ENCODE measurements around the gene ALG14. TPM values are rescaled to one million over a fixed set of nuclear protein-coding genes. Genes with fewer than 3 reads are reported as not detected.

The ALG14 gene
- total and polyA plus RNA-seq, 10 of the 15 experiments (the other 5 are each of a cell fraction or from before 2014, with no cell fraction given), result 2.6 to 19.2 (median 7.5) TPM

DNA sequence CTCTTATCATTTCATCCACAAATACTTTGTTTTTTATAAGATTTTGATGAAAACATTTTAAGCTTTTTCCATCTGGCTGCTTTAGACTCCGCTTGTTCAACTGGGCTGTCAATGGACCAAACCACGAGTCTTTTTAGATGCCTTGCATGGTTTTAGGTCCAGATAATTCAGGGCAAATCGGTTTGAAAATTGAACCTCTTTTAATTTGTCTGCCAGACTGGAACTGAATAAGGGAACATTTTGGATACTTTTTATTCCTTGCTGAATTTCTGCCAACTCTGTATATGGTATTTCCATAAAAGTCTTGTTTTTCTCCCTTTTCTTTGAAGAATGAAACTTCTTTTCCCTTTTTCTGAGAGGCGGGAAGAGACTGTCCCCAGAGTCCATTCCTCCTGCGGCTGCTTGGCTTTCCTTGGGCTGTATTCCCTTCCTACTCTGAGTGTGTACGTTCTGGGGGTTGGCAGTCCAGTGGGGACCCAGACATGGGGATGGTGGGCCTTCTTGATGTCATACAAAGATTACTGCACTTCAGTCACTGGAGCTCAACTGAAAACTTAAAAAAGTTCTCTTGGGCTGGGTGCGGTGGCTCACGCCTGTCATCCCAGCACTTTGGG is 99.3 kb downstream of the ALG14 start:
- Histone ChIP-seq H3K4me2 (ENCODE audit: control insufficient read depth, insufficient read depth) (no peak overlapping the region), H3K27me3 (replicated peaks in 1 of 2; ENCODE audit: control insufficient read depth in 2 of 2, insufficient read depth in 2 of 2, low read length in 1 of 2) (no peaks in the 10 kb centered on the region), H3K79me2 (ENCODE audit: control insufficient read depth, insufficient read depth, low read length) (no peaks in the 10 kb centered on the region), H3K4me3 (no peak overlapping the region), H4K20me1 (ENCODE audit: control insufficient read depth, insufficient read depth) (no peaks in the 10 kb centered on the region), H3K4me1 (ENCODE audit: control insufficient read depth, insufficient read depth, low read length) (no peaks in the 10 kb centered on the region), H3K36me3 (ENCODE audit: control insufficient read depth in 2 of 2, insufficient read depth in 2 of 2, low read length in 1 of 2) (no peaks in the 10 kb centered on the region), H3K27ac (ENCODE audit: control insufficient read depth, insufficient read depth) (no peak overlapping the region), H3K9me3 (replicated peaks; ENCODE audit: control insufficient read depth, insufficient read depth, low read length) (no peaks in the 10 kb centered on the region), H3K9ac (ENCODE audit: control insufficient read depth, insufficient read depth, low read length) (no peak overlapping the region), H2AFZ (ENCODE audit: control insufficient read depth, low read depth, low read length) (no peak overlapping the region)
- no TSS peak for BruUV-seq (replicated peaks)
- no peak for DNase-seq (ENCODE audit: low read depth, low spot score)
- ChIA-PET RAD21 (ENCODE audit: unreplicated experiment) (no interaction called here), CTCF (interaction anchor here (1.0 kb wide), 1 partner anchor 119 kb away, joined by 4 read pairs; no protein-coding TSS in a partner anchor), POLR2A (no interaction called here), SMC1A (ENCODE audit: uncharacterized antibody, unreplicated experiment) (no interaction called here)
- TF ChIP-seq, protein P1, sequence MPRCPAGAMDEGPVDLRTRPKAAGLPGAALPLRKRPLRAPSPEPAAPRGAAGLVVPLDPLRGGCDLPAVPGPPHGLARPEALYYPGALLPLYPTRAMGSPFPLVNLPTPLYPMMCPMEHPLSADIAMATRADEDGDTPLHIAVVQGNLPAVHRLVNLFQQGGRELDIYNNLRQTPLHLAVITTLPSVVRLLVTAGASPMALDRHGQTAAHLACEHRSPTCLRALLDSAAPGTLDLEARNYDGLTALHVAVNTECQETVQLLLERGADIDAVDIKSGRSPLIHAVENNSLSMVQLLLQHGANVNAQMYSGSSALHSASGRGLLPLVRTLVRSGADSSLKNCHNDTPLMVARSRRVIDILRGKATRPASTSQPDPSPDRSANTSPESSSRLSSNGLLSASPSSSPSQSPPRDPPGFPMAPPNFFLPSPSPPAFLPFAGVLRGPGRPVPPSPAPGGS (IDR thresholded peaks at IDR 0.05; ENCODE audit: borderline replicate concordance, insufficient read depth, low read depth, low read length, poor library complexity, severe bottlenecking), result no peak
- intact Hi-C loops (cut with micrococcal nuclease; ENCODE audit: unreplicated experiment) (no loop called here), in situ Hi-C loops (cut with MboI) (no loop called here)
- no peak for ATAC-seq
- FAIRE-seq, result no peak
- 75% methylated on average over 8 of the region's 8 CpGs for WGBS (ENCODE audit: insufficient coverage, insufficient replicate concordance, low lambda C conversion rate, missing lambda C conversion rate)

DNA sequence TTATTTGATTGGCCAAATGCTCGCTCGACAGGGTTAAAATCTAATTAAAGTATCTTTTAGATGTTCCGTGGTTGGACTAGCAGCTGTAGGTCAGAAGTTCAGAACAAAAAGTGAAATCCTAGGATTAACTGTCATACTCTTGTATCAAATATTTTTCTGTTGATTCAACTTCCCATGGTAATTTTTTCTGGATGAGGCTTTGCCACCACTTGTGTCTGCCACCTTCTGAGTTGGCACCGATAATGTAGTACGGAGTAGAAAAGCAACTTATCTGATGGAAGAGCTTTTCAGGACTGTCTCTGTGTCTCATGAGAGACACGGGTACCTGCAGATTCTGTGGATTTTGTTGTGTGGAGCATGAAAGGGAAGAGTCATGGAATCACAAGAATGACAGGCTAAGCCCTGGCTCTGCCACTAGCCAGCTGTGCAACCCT is 101.2 kb downstream of the ALG14 start:
- POLR2A ChIA-PET, result interaction anchor here (1.0 kb wide), 1 partner anchor 28 kb away, joined by 5 read pairs; no protein-coding TSS in a partner anchor
- FAIRE-seq, result no peak

More for the DNA sequence above, 101.2 kb downstream of the ALG14 start:
- H3K79me2 ChIP-seq (ENCODE audit: control insufficient read depth, insufficient read depth, low read length), result no peaks in the 10 kb centered on the region
- H3K27me3 ChIP-seq (replicated peaks in 1 of 2; ENCODE audit: control insufficient read depth in 2 of 2, insufficient read depth in 2 of 2, low read length in 1 of 2), result no peaks in the 10 kb centered on the region
- in situ Hi-C loops (cut with MboI), result no loop called here
- H3K4me3 ChIP-seq, result no peak overlapping the region
- BruUV-seq (replicated peaks), result no TSS peak
- H3K36me3 ChIP-seq (ENCODE audit: control insufficient read depth in 2 of 2, insufficient read depth in 2 of 2, low read length in 1 of 2), result no peaks in the 10 kb centered on the region
- ChIA-PET CTCF (no interaction called here), RAD21 (ENCODE audit: unreplicated experiment) (no interaction called here), SMC1A (ENCODE audit: uncharacterized antibody, unreplicated experiment) (interaction anchor here (1.0 to 1.2 kb wide), 2 partner anchors 31 to 109 kb away, joined by 3 read pairs; no protein-coding TSS in a partner anchor)
- H2AFZ ChIP-seq (ENCODE audit: control insufficient read depth, low read depth, low read length), result no peak overlapping the region
- H3K9me3 ChIP-seq (replicated peaks; ENCODE audit: control insufficient read depth, insufficient read depth, low read length), result no peaks in the 10 kb centered on the region
- no peaks in the 10 kb centered on the region for H3K4me1 ChIP-seq (ENCODE audit: control insufficient read depth, insufficient read depth, low read length)
- TF ChIP-seq, protein P2, sequence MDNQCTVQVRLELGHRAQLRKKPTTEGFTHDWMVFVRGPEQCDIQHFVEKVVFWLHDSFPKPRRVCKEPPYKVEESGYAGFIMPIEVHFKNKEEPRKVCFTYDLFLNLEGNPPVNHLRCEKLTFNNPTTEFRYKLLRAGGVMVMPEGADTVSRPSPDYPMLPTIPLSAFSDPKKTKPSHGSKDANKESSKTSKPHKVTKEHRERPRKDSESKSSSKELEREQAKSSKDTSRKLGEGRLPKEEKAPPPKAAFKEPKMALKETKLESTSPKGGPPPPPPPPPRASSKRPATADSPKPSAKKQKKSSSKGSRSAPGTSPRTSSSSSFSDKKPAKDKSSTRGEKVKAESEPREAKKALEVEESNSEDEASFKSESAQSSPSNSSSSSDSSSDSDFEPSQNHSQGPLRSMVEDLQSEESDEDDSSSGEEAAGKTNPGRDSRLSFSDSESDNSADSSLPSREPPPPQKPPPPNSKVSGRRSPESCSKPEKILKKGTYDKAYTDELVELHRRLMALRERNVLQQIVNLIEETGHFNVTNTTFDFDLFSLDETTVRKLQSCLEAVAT (IDR thresholded peaks at IDR 0.05), result no peak
- no peak for TF ChIP-seq NFYA (IDR thresholded peaks at IDR 0.05; ENCODE audit: borderline replicate concordance, low read depth, low read length)
- TF ChIP-seq CEBPB (IDR thresholded peaks at IDR 0.05; ENCODE audit: borderline replicate concordance in 1 of 2, low read depth in 2 of 2, low read length in 2 of 2), result no peak
- no peak for TF ChIP-seq HDAC6 (IDR thresholded peaks at IDR 0.05; ENCODE audit: unreplicated experiment)
- no peak for TF ChIP-seq NR2F1 (conservative IDR thresholded peaks at IDR 0.05)
- intact Hi-C loops (cut with micrococcal nuclease; ENCODE audit: unreplicated experiment), result no loop called here
- no peak overlapping the region for H3K27ac ChIP-seq (ENCODE audit: control insufficient read depth, insufficient read depth)
- 80% methylated on average over 6 of the region's 6 CpGs for WGBS (ENCODE audit: insufficient coverage, insufficient replicate concordance, low lambda C conversion rate, missing lambda C conversion rate)
- ATAC-seq (no peak), DNase-seq (ENCODE audit: low read depth, low spot score) (no peak)
- no peak overlapping the region for H3K9ac ChIP-seq (ENCODE audit: control insufficient read depth, insufficient read depth, low read length)
- no peak overlapping the region for H3K4me2 ChIP-seq (ENCODE audit: control insufficient read depth, insufficient read depth)
- H4K20me1 ChIP-seq (ENCODE audit: control insufficient read depth, insufficient read depth), result no peaks in the 10 kb centered on the region
